Gastrocnemius medialis (tissue), 4 donors: ENCODE results near the gene ARHGEF33.

Source experiments
- POLR2A ChIP-seq, 2 donors: fragments of 450-650 bp; IDR thresholded peaks; one replicate each; pipeline ENCODE4 v1.6.1; 2017; ENCODE audit warnings: antibody characterized with exemption in 2 of 2, mild to moderate bottlenecking in 2 of 2, moderate library complexity in 2 of 2
- TF ChIP-seq, protein P1 (sequence below), 5 experiments: fragments of 450-650 bp in 3 of 5; fragments of 200-600 bp in 2 of 5; sonication (generic) in 2 of 5; IDR thresholded peaks in 4 of 5; conservative IDR thresholded peaks in 1 of 5; 1 replicate in 4 of 5; 2 replicates in 1 of 5; pipeline ENCODE4 v1.5.1; 2016 to 2019; ENCODE audit warnings: antibody characterized with exemption in 5 of 5, mild to moderate bottlenecking in 3 of 5, moderate library complexity in 3 of 5

DNA sequence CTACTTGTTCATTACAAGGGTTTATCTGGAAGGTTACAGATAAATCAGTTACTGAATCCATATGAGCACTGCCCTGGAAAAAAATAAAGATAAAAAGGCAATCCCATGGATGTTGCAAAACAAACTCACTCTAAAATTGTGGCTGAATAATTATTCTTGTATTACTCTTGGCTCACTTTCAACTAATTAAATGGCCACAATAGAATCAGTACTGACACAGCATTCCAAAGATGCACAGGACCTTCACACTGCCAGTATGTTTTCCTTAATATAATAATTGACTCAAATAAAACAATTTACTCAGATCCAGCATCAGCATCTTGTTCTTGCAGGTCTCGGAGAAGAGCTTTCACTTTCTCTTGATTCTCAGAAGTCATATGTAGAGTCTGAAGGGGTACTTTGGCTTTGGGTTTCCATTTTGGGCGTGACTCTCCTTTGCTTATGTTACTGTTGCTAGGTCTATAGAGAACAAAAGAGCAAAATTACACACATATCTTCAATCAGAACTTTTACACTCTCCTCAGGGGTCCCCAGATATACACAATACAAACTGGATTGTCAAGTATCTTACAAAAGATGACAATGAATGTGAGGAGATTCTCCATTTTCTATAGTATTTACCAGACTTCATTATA is 26.5 kb upstream of the ARHGEF33 start:
- TF ChIP-seq, protein P1, sequence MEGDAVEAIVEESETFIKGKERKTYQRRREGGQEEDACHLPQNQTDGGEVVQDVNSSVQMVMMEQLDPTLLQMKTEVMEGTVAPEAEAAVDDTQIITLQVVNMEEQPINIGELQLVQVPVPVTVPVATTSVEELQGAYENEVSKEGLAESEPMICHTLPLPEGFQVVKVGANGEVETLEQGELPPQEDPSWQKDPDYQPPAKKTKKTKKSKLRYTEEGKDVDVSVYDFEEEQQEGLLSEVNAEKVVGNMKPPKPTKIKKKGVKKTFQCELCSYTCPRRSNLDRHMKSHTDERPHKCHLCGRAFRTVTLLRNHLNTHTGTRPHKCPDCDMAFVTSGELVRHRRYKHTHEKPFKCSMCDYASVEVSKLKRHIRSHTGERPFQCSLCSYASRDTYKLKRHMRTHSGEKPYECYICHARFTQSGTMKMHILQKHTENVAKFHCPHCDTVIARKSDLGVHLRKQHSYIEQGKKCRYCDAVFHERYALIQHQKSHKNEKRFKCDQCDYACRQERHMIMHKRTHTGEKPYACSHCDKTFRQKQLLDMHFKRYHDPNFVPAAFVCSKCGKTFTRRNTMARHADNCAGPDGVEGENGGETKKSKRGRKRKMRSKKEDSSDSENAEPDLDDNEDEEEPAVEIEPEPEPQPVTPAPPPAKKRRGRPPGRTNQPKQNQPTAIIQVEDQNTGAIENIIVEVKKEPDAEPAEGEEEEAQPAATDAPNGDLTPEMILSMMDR (IDR thresholded peaks at IDR 0.05 in 4 of 5, conservative IDR thresholded peaks at IDR 0.05 in 1 of 5) = no peak
- TF ChIP-seq POLR2A (IDR thresholded peaks at IDR 0.05) = no peak
